GM19455 (cell line): ENCODE measurements around the gene PPP4R3A.
"Not testable (repeated sequence)": the region's sequence is repeated elsewhere in the genome, so short reads cannot be mapped to it uniquely, and the experiment has no call there.

Source experiments
- ATAC-seq: cut with Tn5 transposase; IDR thresholded peaks from one replicate; pipeline ENCODE4 v1.9.1; 2021; ENCODE audit not compliant: unreplicated experiment

The PPP4R3A gene

DNA sequence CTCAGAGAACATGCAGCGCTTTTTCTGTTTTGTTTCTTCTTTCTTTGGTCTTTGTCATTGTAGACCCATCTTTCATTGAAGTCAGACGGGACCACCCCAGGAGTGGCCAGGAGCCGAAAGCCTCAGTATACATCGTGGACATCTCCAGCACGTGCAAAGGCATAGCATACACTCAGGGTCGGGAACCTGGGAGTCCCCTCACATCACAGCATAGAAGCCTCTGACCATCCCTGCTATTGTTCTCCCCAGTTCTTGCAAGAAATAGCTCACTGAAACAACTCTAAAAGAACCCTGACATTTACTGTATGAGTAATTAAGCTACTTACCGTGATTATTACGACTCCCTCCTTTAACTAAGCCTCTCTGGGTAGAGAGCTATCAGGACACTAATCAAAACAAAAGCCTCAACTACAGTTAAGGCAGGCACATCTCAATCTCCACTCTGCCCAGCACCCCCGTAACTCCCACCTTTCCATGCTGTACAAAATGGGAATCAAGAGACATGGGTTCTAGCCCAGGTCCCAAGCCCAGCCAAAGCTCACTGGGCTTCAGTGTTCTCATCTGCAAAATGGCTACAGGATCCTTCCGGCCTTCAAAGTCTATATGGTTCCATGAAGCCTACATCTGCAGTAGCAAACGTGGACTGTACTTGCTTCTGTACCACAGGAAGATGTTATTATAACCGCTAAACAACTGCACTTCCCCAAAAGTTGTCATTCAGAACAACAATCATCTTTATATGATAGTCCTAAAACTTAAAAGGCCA, 99.2 kb downstream of the PPP4R3A start:
- no peak for ATAC-seq

DNA sequence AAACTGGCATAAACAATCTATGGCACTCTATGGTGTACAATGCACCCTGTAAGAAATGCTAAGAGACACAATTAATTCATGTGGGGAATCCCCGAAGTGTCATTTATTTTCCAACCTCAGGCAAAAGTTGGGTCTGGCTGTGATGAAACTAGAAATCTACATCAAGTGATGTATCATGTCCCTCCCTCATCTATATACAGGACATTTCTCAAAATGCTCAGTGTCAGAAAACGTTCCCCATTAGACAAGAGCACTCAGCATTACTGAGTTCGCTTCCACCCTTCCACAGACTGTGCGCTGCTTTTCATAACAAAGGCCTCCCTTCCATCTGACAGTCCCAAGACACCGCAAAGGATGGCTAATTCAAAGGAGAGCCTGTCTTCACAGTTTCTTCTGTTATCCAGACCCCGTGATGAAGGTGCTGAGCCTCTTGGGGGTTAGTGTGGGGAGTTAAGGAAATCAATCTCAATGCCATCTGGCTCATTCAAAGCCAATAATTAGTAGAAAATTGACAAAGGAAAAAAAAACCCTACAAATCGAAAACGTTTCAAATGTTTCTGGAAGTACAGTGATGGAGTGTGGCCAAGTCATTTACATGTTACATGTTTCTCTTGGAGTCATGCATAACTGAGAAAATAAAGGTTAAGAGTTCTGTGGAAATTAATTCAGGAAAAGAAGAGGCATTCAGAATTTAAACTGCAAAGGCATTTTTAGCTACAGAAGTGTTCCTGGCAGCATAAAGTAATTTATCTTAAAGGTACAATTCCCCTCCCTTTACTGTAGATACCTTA, 100.0 kb downstream of the PPP4R3A start:
- no peak for ATAC-seq

DNA sequence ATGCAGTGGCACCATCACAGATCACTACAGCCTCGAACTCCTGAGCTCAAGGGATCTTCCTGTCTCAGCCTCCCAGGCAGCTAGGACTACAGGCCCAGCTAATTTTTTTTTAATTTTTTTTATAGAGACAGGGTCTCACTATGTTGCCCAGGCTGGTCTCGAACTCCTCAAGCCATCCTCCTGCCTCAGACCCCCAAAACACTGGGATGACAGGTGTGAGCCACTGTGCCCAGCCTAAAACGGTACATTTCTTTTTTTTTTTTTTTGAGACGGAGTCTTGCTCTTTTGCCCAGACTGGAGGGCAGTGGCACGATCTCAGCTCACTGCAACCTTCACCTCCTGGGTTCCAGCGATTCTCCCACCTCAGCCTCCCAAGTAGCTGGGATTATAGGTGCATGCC, 100.9 kb downstream of the PPP4R3A start:
- ATAC-seq, result not testable (repeated sequence)
